Thyroid gland (tissue), 4 donors: ENCODE results near the gene HIC1.

ENCODE experiments used
- CTCF ChIP-seq, 6 experiments: fragments of 200-600 bp in 3 of 6; fragments of 450-650 bp in 3 of 6; sonication (generic) in 3 of 6; IDR thresholded peaks; one replicate each; pipeline ENCODE4 v1.5.1; 2016 to 2019; ENCODE audit warnings: antibody characterized with exemption in 6 of 6, mild to moderate bottlenecking in 2 of 6, inconsistent platforms in 1 of 6, moderate library complexity in 1 of 6
- POLR2A ChIP-seq, 2 donors: fragments of 450-650 bp; IDR thresholded peaks; one replicate each; pipeline ENCODE4 v1.6.1; 2017; ENCODE audit warnings: antibody characterized with exemption in 2 of 2, mild to moderate bottlenecking in 2 of 2, moderate library complexity in 1 of 2

- TF ChIP-seq CTCF (IDR thresholded peaks at IDR 0.05) (peak in 1 of 6 experiments; percentile 2), POLR2A (IDR thresholded peaks at IDR 0.05) (no peak)
Observed at GRCh38 chr17:2057175-2057759, 2.4 kb downstream of the HIC1 start.
